Gastrocnemius medialis (tissue), 4 donors: Measurements from ENCODE around the gene FIG4.

Experiments used
- POLR2A ChIP-seq, 2 donors: fragments of 450-650 bp; IDR thresholded peaks; one replicate each; pipeline ENCODE4 v1.6.1; 2017; ENCODE audit warnings: antibody characterized with exemption in 2 of 2, mild to moderate bottlenecking in 2 of 2, moderate library complexity in 2 of 2
- TF ChIP-seq, protein P1 (sequence below), 5 experiments: fragments of 450-650 bp in 3 of 5; fragments of 200-600 bp in 2 of 5; sonication (generic) in 2 of 5; IDR thresholded peaks in 4 of 5; conservative IDR thresholded peaks in 1 of 5; 1 replicate in 4 of 5; 2 replicates in 1 of 5; pipeline ENCODE4 v1.5.1; 2016 to 2019; ENCODE audit warnings: antibody characterized with exemption in 5 of 5, mild to moderate bottlenecking in 3 of 5, moderate library complexity in 3 of 5

DNA sequence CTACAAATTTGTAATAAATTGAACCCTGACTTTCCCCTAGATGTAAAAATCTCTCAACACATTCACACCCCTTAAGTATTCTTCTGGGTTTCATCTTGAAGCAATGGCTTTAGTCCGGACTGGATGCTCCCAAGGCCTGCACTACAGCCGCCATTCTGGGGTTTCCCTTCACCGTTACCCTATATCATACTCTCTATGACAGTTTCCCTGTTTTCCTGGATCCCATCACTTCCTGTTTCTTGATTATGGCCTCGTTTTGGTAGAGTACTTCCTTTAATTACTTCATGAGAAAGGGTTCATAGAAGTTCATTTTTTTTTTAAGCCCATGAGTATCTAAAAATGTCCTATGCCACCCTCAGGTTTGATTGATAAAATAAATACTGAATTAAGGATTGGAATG lies 11.7 kb downstream of the FIG4 start:
- TF ChIP-seq, protein P1, sequence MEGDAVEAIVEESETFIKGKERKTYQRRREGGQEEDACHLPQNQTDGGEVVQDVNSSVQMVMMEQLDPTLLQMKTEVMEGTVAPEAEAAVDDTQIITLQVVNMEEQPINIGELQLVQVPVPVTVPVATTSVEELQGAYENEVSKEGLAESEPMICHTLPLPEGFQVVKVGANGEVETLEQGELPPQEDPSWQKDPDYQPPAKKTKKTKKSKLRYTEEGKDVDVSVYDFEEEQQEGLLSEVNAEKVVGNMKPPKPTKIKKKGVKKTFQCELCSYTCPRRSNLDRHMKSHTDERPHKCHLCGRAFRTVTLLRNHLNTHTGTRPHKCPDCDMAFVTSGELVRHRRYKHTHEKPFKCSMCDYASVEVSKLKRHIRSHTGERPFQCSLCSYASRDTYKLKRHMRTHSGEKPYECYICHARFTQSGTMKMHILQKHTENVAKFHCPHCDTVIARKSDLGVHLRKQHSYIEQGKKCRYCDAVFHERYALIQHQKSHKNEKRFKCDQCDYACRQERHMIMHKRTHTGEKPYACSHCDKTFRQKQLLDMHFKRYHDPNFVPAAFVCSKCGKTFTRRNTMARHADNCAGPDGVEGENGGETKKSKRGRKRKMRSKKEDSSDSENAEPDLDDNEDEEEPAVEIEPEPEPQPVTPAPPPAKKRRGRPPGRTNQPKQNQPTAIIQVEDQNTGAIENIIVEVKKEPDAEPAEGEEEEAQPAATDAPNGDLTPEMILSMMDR (IDR thresholded peaks at IDR 0.05 in 4 of 5, conservative IDR thresholded peaks at IDR 0.05 in 1 of 5), result no peak
- TF ChIP-seq POLR2A (IDR thresholded peaks at IDR 0.05), result no peak
